ES-I3 (cell line): ENCODE measurements around the gene NDRG4.
A peak's percentile ranks its signal among the peaks of the same experiment; 100 is the strongest.
"Not testable (repeated sequence)": the region's sequence is repeated elsewhere in the genome, so short reads cannot be mapped to it uniquely, and the experiment has no call there.

Experiments used
- H3K36me3 ChIP-seq: 2 replicates; pipeline ENCODE4 v1.6.1; 2013; ENCODE audit warnings: mild to moderate bottlenecking, low read length, control low read depth, moderate library complexity; ENCODE audit not compliant: insufficient read depth
- H3K4me1 ChIP-seq: 2 replicates; pipeline ENCODE4 v1.6.1; 2013; ENCODE audit warnings: mild to moderate bottlenecking, control low read depth, low read length; ENCODE audit not compliant: insufficient read depth
- H3K9ac ChIP-seq: 2 replicates; pipeline ENCODE4 v1.6.1; 2013; ENCODE audit warnings: low read depth, mild to moderate bottlenecking, low read length, moderate library complexity
- H3K9me3 ChIP-seq: 2 replicates; pipeline ENCODE4 v1.6.1; 2013; ENCODE audit warnings: mild to moderate bottlenecking, low read length, moderate library complexity; ENCODE audit not compliant: control insufficient read depth, insufficient read depth

NDRG4 gene

GRCh38 chr16:58475091-58475619, 24.8 kb upstream of the NDRG4 start:
- Histone ChIP-seq H3K4me1 (peaks cover 4% of the 10 kb centered on the region; the same call in 1 of the 2 replicates), H3K36me3 (no peaks in the 10 kb centered on the region), H3K9ac (no peak overlapping the region), H3K9me3 (no peaks in the 10 kb centered on the region)

- Histone ChIP-seq H3K9ac (no peak overlapping the region), H3K36me3 (no peaks in the 10 kb centered on the region), H3K4me1 (peaks cover 4% of the 10 kb centered on the region; the same call in 1 of the 2 replicates), H3K9me3 (no peaks in the 10 kb centered on the region)
Observed at GRCh38 chr16:58476791-58477190, 23.2 kb upstream of the NDRG4 start.

GRCh38 chr16:58478427-58478826, 21.5 kb upstream of the NDRG4 start:
- H3K9me3 ChIP-seq = no peaks in the 10 kb centered on the region
- no peaks in the 10 kb centered on the region for H3K36me3 ChIP-seq
- peaks cover 9% of the 10 kb centered on the region; the same call in 1 of the 2 replicates for H3K4me1 ChIP-seq
- H3K9ac ChIP-seq = no peak overlapping the region

- Histone ChIP-seq H3K4me1 (peaks cover 5% of the 10 kb centered on the region; the same call in 1 of the 2 replicates), H3K9ac (no peak overlapping the region), H3K36me3 (no peaks in the 10 kb centered on the region), H3K9me3 (no peaks in the 10 kb centered on the region)
Observed at GRCh38 chr16:58481226-58481869, 18.6 kb upstream of the NDRG4 start.

GRCh38 chr16:58481931-58482330, 18.0 kb upstream of the NDRG4 start:
- Histone ChIP-seq H3K9ac (no peak overlapping the region), H3K36me3 (no peaks in the 10 kb centered on the region), H3K4me1 (peaks cover 5% of the 10 kb centered on the region; the same call in 1 of the 2 replicates), H3K9me3 (no peaks in the 10 kb centered on the region)

GRCh38 chr16:58485184-58485887, 14.6 kb upstream of the NDRG4 start:
- Histone ChIP-seq H3K4me1 (peaks cover 5% of the 10 kb centered on the region; the same call in 1 of the 2 replicates), H3K9ac (no peak overlapping the region), H3K36me3 (no peaks in the 10 kb centered on the region), H3K9me3 (no peaks in the 10 kb centered on the region)

- peaks cover 1% of the 10 kb centered on the region; the same call in 1 of the 2 replicates for H3K4me1 ChIP-seq
- H3K9ac ChIP-seq = peak overlapping the region; percentile 13; the same call in 1 of the 2 replicates
- no peaks in the 10 kb centered on the region for H3K36me3 ChIP-seq
- H3K9me3 ChIP-seq = no peaks in the 10 kb centered on the region
Observed at GRCh38 chr16:58487566-58488351, 12.2 kb upstream of the NDRG4 start.

- peaks cover 5% of the 10 kb centered on the region; the same call in 1 of the 2 replicates for H3K4me1 ChIP-seq
- H3K9ac ChIP-seq = no peak overlapping the region
- no peaks in the 10 kb centered on the region for H3K36me3 ChIP-seq
- H3K9me3 ChIP-seq = no peaks in the 10 kb centered on the region
Observed at GRCh38 chr16:58488531-58488930, 11.4 kb upstream of the NDRG4 start.

GRCh38 chr16:58490065-58490464, 9.9 kb upstream of the NDRG4 start:
- Histone ChIP-seq H3K9ac (no peak overlapping the region), H3K9me3 (no peaks in the 10 kb centered on the region), H3K4me1 (peaks cover 5% of the 10 kb centered on the region; the same call in 1 of the 2 replicates), H3K36me3 (no peaks in the 10 kb centered on the region)

- not testable (repeated sequence) for H3K4me1 ChIP-seq, H3K9ac ChIP-seq, H3K9me3 ChIP-seq, H3K36me3 ChIP-seq
Observed at GRCh38 chr16:58490539-58490938, 9.4 kb upstream of the NDRG4 start.

GRCh38 chr16:58492066-58492465, 7.9 kb upstream of the NDRG4 start:
- Histone ChIP-seq H3K9ac (no peak overlapping the region), H3K36me3 (no peaks in the 10 kb centered on the region)

GRCh38 chr16:58492735-58493134, 7.2 kb upstream of the NDRG4 start:
- H3K9ac ChIP-seq = no peak overlapping the region
- no peaks in the 10 kb centered on the region for H3K36me3 ChIP-seq
- no peaks in the 10 kb centered on the region for H3K9me3 ChIP-seq
- peaks cover 5% of the 10 kb centered on the region for H3K4me1 ChIP-seq

More at GRCh38 chr16:58492066-58492465, 7.9 kb upstream of the NDRG4 start:
- no peaks in the 10 kb centered on the region for H3K9me3 ChIP-seq
- peaks cover 5% of the 10 kb centered on the region for H3K4me1 ChIP-seq

GRCh38 chr16:58493756-58494431, 6.0 kb upstream of the NDRG4 start:
- no peaks in the 10 kb centered on the region for H3K9me3 ChIP-seq
- H3K4me1 ChIP-seq = peaks cover 5% of the 10 kb centered on the region
- H3K36me3 ChIP-seq = no peaks in the 10 kb centered on the region
- no peak overlapping the region for H3K9ac ChIP-seq
